HG03045 (cell line): ENCODE results near the gene HNMT.
"Not testable (repeated sequence)": the region's sequence is repeated elsewhere in the genome, so short reads cannot be mapped to it uniquely, and the experiment has no call there.

Source experiments
- ATAC-seq: cut with Tn5 transposase; IDR thresholded peaks from one replicate; pipeline ENCODE4 v1.9.1; 2021; ENCODE audit warnings: mild to moderate bottlenecking, moderate library complexity; ENCODE audit not compliant: unreplicated experiment

The HNMT gene

DNA sequence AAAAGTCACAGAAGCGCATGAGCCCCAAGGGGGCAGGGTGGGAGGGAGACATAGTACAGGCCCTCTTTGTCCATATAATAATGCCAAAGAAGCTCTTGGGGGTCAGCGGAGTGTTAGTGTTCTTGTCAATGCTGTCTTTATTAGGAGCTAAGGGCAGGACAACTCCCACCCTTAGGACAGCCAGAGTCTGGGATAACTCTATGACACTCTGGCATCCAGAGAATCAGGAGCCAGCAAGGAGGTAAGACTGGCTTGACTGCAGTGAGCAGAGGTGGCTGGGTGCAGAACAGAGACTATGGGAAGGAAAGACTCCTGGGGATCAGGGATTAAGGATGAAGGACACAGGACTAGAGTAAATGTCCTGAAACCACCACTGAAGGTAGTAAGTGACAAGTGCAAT is 19.0 kb upstream of the HNMT start:
- ATAC-seq: no peak

DNA sequence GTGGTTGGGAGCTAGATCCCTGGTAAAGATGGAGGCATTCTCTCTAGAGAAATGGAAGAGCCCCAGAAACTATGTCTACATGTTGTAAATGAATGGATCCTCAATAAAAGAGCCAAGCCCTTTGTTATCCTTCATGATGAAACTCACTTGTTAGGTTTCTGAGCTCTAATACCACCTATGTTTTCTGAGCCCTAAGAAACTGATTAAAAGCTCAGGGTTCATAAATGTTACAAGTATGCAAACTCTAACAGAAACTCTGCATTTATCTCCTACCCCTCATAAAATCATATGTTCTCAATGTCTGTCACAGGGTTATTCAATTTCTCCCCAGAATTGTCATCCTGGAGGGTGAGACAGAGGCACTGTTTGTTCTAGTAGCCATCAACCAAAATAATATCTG is 18.0 kb upstream of the HNMT start:
- no peak for ATAC-seq

DNA sequence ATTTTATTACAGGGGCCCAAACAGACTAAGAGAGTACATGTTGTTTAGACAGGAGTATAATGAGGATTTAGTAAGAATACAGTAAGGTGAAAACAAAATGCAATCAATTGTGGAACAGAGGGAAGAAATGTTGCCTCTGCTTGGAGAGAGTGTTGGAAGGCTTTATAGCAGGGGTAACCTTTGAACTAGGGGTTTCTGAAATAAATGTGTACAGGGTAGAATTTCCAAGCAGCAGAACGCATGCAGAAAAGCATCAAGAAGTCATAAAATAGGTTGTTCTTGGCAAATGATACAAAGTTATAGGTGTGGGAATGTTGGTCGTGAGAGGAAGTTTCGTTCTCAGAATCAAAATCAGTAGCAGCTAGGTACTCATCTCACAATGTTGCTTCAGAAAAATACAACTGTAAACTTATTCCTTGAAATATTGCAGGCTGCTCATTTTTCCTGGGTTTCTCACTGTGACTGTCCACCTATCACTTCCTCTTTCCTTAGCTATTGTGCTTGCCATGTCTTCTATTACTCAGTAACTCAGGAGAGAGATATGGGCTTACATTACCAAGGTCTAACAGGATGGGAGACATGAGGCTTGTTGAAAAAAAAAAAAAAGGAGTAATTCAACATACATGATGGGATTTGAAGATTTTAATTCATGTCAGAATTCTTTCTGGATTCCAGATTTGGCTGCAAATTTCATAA is 17.1 kb upstream of the HNMT start:
- ATAC-seq: no peak

DNA sequence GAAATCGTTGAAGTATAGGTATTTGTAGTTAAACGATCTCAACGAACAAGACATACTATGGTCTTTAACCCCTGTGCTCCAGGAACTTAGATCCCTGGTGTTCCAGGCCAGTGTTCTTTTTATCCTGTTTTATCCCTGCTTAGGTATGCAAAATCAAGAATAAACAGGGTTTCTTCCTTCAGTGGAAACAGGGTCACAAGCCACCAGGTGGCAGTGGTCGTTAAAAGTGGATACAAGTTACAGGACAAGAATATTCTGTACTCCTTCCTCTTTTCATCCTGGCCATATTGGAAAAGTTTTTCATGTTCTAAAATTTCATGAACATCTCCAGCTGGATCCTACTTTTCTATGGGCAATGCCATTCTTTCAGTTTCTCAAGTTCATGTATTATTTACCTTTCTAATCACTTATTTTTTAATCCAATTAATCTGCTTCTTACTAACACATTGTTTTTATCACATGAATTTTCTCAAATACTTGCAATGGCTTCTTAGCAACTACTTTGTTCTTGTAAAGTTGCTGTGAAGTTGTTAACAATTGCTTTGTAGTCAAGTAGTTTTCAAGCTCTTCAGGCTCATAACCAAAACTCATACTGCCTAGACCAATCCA is 16.4 kb upstream of the HNMT start:
- ATAC-seq: no peak

DNA sequence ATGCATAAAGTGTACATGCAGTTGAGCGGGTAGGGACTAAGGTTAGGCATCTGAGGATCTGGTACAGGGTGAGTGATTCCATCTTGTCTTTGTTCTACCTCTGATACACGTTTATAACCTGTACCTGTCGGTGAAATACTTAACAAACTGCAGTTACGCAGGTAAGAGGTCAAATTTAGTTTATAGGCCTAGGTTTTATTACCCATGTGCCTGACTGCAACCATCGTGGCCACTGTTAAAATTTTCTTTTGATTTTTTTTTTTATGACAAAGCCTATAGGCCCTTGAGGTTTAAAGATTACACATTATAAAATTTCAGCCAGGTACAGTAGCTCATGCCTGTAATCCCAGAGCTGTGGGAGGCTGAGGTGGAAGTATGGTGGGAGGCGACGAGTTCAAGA is 15.4 kb upstream of the HNMT start:
- ATAC-seq: no peak

DNA sequence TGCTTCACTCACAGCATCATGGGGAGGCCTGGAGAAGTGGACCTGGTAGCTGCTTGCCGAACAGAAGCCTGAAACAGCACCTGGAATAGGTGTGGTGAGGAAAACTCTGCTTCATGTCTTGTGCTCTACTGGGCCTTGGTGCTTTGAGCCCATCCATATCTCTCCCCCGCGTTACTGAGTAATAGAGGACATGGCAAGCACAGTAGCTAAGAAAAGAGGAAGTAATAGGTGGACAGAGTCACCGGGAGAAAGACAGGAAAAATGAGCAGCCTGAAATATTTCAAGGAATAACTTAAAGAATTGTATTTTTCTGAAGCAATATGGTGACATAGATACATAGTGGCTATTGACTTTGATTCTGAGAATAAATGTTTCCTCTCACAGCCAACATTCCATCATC is 14.0 kb upstream of the HNMT start:
- ATAC-seq: no peak

DNA sequence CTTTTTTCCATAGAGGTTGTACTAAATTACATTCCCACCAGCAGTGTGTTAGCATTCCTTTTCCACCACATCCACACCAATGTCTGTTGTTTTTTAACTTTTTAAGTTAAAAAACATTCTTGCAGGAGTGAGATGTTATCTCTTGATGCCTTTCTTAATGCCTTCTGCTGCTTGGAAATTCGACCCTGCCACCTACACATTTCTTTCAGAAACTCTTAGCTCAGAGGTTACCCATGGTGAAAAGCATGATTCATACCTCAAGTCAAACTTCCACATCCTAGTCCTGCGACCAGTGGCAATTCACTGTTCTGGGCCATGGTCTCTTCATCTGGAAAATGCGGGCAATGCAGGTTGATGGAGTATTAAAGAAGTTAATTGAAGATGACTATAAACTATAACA is 12.7 kb upstream of the HNMT start:
- ATAC-seq: no peak

DNA sequence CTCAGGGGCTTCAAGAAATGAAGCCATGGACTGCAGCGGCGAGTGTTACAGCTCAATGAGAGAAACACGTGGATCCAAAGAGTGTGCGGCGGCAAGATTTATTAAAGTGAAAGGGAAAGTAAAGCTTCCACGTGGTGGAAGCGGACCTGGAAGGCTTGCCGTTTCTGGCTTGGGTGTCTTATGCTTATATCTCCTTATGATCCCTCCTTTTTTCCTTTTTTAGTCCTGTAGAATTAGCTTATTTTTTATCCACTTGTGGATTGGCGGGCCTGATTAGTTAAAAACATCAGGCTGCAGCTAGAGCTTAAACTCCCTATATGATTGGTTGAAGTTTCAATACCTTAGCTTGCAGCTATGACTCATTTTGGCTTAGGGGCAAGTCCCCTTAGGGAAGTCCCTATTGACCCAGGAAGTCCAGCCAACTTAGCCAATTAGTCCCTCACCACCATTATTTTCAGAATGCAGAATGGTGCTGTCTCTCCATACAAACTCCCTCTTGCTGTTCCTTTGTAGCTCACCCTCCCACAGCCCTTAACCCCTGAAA is 11.6 kb upstream of the HNMT start:
- ATAC-seq: peak; percentile 55

DNA sequence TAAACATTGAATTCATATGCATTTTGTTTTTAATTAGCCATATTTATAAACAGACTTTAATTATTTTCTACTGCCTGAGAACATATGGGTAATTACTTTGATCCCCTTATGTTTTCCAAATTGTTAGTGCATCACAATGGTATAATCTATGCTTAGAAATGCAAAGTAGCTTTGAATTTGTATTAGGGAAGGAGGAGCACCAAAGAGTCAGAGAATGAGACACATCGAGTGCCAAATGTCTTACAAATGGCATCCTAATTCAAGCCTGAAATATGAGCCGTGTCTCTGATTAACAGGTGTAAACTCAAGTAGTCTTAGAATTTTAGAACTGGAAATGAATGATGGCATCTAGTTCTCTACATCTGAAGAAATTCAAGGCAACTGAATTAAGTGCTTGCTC is 8.7 kb upstream of the HNMT start:
- no peak for ATAC-seq

DNA sequence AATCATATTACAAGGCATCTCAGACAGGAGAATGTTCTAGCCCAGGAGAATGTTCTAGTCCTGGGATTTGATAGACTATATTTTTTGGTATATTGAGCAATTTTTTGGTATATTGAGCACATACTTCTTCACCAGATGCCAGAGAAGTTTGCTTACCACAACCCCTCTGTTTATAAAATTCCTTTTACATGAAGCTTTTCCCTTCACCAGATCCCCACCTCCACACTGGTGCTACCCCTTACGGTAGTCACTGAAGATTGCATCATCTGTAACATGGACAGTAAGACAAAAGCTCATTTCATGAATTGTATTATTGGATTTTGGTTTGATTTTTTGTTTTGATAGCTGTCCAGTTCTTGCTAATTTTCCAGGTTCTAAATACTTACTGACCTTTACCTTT is 7.2 kb upstream of the HNMT start:
- ATAC-seq: no peak

DNA sequence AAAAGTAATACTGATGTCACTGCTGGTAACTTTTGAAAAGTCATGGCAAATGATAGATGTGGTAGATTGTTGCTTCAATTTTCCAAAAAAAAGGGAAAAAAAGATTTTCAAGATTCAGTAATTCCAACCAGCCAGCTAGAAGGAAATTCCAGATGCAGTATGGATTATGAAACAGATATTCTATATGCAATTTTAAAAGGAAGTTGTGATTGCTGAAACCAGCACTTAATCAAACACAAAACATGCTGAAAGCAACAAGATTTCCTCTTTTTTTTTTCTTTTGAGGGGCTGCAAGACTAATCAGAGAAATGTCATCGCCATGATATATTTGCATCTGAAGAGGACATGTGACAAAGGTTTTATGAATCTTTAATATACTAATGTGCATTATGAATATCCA is 5.1 kb upstream of the HNMT start:
- ATAC-seq: no peak

DNA sequence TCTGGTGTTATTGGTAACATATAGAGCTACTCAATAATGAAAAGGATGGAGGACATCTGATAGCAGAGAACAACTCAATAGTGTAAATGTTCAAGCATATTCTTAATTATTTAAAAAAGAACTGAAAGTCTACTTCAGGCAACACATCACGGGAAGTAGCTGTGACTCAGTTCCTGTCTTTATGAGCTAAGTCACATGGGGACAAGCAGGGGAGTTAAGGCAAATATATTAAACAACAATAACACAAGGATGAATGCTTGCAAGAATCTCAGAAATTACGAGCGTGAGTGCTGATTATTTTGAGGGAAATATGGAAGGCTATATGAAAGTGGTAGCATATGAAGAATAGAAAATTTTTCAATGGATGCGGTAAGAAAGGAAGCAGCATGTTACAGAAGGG is 4.0 kb upstream of the HNMT start:
- ATAC-seq: no peak

DNA sequence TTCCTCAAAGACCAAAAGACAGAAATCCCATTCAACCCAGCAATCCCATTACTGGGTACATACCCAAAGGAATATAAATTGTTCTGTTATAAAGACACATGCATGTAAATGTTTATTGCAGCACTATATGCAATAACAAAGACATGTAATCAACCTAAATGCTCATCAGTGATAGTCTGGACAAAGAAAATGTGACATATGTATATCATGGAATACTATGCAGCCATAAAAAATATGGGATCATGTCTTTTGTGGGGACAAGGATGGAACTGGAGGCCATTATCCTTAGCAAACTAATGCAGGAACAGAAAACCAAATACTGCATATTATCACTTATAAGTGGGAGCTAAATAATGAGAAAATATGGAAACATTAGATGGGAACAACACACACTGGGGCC is 2.7 kb upstream of the HNMT start:
- no peak for ATAC-seq

DNA sequence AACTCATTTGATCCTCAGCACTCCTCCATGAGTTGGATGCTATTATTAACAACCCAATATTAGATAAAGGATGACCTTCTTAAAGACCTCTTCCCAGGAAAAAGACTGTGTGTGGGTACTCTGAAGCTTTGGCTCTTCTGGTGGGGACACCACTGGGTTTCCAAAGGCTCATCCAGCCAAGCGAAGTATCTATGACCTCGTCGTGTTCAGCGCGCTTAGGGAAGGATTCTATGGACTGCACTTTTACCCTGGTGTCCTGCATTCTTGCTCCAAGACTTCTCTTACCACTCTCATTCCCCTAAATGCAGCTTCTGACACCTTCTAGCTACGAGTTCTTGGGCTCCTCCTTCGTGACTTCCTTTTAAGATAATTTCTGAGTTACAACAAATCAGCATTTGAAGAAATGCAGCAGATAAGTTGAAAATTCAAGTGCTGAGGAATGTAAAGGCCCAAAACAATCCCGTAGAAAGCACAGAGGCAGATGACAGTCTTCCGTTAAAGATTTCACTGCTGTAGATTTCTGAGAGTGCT is 673 bp upstream of the HNMT start:
- no peak for ATAC-seq

DNA sequence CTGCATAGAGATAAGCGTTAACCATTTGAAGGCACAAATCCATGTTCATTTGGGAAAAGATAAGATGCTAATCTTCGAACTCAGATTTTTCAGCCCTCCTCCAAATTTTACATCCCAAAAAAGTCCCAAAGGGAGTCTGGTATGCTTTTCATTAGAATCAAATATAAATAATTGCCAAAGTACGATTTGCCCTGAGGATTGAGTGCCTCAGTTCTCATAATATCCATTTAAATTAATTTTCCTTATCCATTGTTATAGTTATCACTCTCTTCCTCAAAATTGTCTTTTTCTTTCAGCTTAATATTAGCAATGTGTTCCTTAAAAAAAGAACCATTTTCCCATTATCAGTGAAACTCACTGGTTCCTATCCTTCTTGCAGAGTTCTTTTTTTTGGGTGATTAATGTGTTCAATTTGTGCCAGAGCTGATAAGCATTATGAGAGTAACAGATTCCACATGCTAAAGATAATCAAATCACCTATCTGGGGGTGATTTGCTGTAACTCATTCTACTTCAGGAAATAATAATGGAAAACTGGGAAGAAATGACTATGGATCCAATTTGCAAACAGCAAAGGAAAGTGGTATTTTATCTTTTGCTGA is 686 bp downstream of the HNMT start:
- no peak for ATAC-seq

DNA sequence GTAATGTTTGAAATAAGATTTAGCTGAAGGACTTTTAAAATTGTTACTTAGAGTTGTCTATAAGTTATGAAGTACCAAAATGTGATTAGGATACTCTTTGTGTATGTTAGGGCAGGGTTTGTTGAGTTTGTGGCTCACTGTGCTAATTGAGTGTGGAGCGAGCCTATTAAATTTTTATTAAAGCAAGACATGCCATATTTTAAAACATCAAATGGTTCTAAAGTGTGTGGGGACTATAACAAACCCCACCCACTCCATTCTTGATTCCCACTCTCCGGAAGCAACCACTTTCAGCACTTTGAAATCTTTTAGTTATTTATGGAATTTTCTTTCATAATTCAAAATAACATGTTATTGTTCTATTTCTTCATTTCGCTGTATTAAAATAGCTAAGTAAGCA is 1.8 kb downstream of the HNMT start:
- ATAC-seq: no peak

DNA sequence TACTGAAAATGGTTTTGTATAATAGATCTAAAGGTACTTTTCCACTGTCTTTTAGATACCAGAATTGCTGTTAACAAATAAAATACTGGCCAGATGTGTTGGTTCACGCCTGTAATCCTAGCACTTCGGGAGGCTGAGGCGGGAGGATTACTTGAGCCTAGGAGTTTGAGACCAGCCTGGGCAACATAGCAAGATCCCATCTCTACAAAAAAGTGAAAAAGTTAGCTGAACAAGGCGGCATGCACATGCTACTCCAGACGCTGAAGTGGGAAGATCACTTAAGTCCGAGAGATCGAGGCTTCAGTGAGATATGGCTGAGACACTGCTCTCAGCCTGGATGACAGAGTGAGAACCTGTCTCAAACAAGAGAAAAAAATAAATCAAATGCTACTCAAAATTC is 2.8 kb downstream of the HNMT start:
- ATAC-seq: no peak

DNA sequence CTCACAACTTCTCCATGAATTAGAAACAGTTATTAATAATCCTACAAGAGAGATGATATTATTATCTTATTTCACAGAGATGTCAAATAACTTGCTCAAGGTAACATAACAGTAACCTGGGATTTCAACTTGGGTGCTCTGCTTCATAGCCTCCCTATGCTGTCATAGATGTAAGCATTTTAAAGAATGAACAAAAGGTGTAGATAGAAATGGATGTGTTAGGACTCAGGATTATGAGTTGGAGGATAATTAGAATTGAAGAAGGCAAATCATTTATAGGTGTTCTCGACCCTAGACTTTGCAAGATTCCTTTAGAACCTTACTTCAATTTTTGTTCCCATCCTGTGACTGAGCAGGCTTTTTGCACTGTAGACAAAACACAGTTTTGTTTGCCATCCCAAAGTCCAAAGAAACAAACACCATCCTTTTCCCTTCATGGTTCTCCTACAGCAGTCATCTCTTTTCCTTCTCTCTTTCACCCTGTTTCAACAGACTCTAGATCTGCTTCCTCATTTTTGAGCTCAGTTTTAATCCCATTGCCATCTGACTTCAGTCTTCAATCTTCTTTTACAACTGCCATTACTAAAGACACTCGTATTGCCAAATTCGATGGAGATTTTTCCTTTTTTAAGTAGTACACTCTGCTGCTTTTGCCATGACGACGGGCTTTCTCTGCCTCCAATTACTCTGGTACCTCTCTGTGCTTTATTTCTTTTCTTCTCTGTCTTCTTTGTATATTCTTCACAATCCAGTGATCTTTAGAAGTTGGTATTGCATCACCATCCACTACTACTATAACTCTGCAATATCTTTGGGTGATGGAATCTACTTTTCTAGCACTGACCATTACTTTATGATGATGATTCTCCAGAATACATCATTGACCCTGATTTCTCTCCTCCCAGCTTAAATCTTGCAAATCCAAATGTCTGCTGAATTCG is 4.5 kb downstream of the HNMT start:
- no peak for ATAC-seq

DNA sequence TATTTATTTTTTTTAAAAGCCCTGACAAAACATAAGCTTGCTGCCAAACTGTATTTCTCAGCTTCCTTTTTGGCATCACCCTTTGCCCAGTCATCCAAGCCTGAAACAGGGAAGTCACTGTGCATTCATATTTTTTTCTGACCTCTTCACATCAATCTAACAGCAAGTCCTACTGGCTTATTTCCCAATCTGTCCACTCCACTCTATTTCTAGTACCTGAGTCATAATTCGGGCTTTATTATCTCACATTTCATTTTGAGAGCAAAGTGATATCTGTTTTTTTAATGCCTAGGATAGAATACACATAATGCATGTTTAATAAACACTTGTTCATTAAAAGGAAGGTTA is 5.1 kb downstream of the HNMT start:
- no peak for ATAC-seq

DNA sequence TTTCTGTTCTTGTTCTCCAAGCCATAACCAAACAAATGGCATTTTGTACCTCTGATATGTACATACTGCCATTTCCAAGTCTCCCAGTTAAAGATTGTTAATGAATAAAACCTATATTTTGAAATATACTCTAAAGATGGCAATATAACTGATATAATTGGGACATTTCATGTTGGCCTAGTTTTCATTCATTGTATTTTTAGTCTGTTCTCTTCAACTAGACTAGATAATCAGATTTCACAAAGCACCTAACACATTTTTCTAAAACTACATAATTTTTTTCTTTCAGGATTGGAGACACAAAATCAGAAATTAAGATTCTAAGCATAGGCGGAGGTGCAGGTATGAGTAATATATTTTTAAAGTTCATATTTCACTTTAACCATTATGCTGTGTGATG is 5.6 kb downstream of the HNMT start:
- ATAC-seq: no peak

DNA sequence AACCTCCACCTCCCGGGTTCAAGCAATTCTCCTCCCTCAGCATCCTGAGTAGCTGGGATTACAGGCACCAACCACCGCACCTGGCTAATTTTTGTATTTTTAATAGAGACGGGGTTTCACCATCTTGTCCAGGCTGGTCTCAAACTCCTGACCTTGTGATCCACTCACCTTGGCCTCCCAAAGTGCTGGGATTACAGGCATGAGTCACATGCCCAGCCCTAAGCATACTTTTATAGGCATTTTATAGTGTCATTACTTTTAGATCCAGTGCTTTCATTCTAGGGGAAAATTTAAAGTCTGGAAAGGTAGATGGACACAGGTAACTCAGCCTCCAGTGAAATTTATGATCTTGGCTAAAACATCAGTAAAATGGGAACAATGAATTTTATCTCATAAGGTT is 7.0 kb downstream of the HNMT start:
- not testable (repeated sequence) for ATAC-seq
